ENCODE data around the gene ZNF296.
A peak's percentile ranks its signal among the peaks of the same experiment; 100 is the strongest.

ZNF296 gene

GRCh38 chr19:45051929-45052579, 24.2 kb downstream of the ZNF296 start:
- DNase-seq, result no peak

GRCh38 chr19:45050036-45050435, 26.2 kb downstream of the ZNF296 start:
- no peak for DNase-seq

- no peak for DNase-seq
These were observed 27.1 kb downstream of the ZNF296 start for GRCh38 chr19:45049073-45049736.

- DNase-seq, result no peak
These were observed 29.0 kb downstream of the ZNF296 start for GRCh38 chr19:45047188-45047797.

GRCh38 chr19:45046355-45046754, 29.9 kb downstream of the ZNF296 start:
- no peak for DNase-seq

GRCh38 chr19:45045671-45046353, 30.5 kb downstream of the ZNF296 start:
- no peak for DNase-seq

GRCh38 chr19:45041125-45041524, 35.2 kb downstream of the ZNF296 start:
- no peak for DNase-seq

GRCh38 chr19:45040059-45040771, 36.1 kb downstream of the ZNF296 start:
- no peak for DNase-seq

GRCh38 chr19:45038931-45039893, 37.1 kb downstream of the ZNF296 start, which contains the start of gene CLASRP:
CLASRP (plus strand) TSS chr19:45039045; CDS start chr19:45040213, 1,168 bp downstream.
- peak; percentile 94 for DNase-seq

- DNase-seq, result no peak
These were observed 38.7 kb downstream of the ZNF296 start for GRCh38 chr19:45037393-45038169.

GRCh38 chr19:45035755-45036154, 40.5 kb downstream of the ZNF296 start:
- no peak for DNase-seq

GRCh38 chr19:45032421-45032820, 43.9 kb downstream of the ZNF296 start:
- DNase-seq, result no peak

GRCh38 chr19:45030825-45031224, 45.5 kb downstream of the ZNF296 start:
- DNase-seq, result no peak

- DNase-seq, result peak; percentile 23
These were observed 48.9 kb downstream of the ZNF296 start for GRCh38 chr19:45027371-45027770.

- no peak for DNase-seq
These were observed 51.0 kb downstream of the ZNF296 start for GRCh38 chr19:45025264-45025663.

GRCh38 chr19:45023048-45023447, 53.2 kb downstream of the ZNF296 start:
- DNase-seq, result no peak

- no peak for DNase-seq
These were observed 54.3 kb downstream of the ZNF296 start for GRCh38 chr19:45021971-45022370.

All from NCI-H69 (cell line).